Liver (tissue), 3 donors: ENCODE results near the gene TACR1.

Experiments used
- GABPA ChIP-seq, 2 donors: IDR thresholded peaks in 1 of 2; conservative IDR thresholded peaks in 1 of 2; 2 replicates each; pipeline ENCODE4 v1.6.1; 2016; ENCODE audit warnings: antibody characterized with exemption in 2 of 2, mild to moderate bottlenecking in 1 of 2, moderate library complexity in 1 of 2
- HNF4G ChIP-seq: IDR thresholded peaks from 2 replicates; pipeline ENCODE4 v1.6.1; 2016; ENCODE audit warnings: antibody characterized with exemption
- SP1 ChIP-seq: IDR thresholded peaks from 2 replicates; pipeline ENCODE4 v1.6.1; 2018; ENCODE audit warnings: antibody characterized with exemption, mild to moderate bottlenecking
- YY1 ChIP-seq: IDR thresholded peaks from 2 replicates; pipeline ENCODE4 v1.6.1; 2016; ENCODE audit warnings: antibody characterized with exemption, mild to moderate bottlenecking
- TF ChIP-seq, protein P1 (sequence below): fragments of 150-350 bp; IDR thresholded peaks from 2 replicates; pipeline ENCODE4 v1.5.1; 2017; ENCODE audit warnings: improper control_type of control experiment, low read depth, low read length; ENCODE audit not compliant: missing input control
- donor health status: healthy.
- donor health status: healthy.

GRCh38 chr2:75088791-75089190, 110.5 kb downstream of the TACR1 start:
- TF ChIP-seq, protein P1, sequence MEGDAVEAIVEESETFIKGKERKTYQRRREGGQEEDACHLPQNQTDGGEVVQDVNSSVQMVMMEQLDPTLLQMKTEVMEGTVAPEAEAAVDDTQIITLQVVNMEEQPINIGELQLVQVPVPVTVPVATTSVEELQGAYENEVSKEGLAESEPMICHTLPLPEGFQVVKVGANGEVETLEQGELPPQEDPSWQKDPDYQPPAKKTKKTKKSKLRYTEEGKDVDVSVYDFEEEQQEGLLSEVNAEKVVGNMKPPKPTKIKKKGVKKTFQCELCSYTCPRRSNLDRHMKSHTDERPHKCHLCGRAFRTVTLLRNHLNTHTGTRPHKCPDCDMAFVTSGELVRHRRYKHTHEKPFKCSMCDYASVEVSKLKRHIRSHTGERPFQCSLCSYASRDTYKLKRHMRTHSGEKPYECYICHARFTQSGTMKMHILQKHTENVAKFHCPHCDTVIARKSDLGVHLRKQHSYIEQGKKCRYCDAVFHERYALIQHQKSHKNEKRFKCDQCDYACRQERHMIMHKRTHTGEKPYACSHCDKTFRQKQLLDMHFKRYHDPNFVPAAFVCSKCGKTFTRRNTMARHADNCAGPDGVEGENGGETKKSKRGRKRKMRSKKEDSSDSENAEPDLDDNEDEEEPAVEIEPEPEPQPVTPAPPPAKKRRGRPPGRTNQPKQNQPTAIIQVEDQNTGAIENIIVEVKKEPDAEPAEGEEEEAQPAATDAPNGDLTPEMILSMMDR: no peak
- no peak for TF ChIP-seq YY1
- TF ChIP-seq SP1: no peak
- no peak for TF ChIP-seq HNF4G
- TF ChIP-seq GABPA (IDR thresholded peaks at IDR 0.05 in 1 of 2, conservative IDR thresholded peaks at IDR 0.05 in 1 of 2): no peak
